B cell (primary cell): ENCODE measurements around the gene PDZD7. TPM values are rescaled to one million over a fixed set of nuclear protein-coding genes. Genes with fewer than 3 reads are reported as not detected.

Experiments used
- ATAC-seq: fragments of 200-7000 bp; cut with Tn5 transposase; one replicate; pipeline ENCODE4 v1.10.0; 2021; ENCODE audit warnings: low read depth, mild to moderate bottlenecking, moderate number of reproducible peaks, moderate library complexity
- CTCF ChIA-PET: fragments of 350-600 bp; sonication (Branson Sonifier 250); formaldehyde crosslinking; loops from one replicate; lab custom pipeline; 2021; ENCODE audit warnings: antibody characterized with exemption, inconsistent platforms; lab: Charles Lee
- POLR2A ChIA-PET: fragments of 350-600 bp; sonication (Branson Sonifier 250); formaldehyde crosslinking; loops from one replicate; lab custom pipeline; 2021; ENCODE audit warnings: antibody characterized with exemption; lab: Charles Lee
- DNase-seq: peaks from one replicate; pipeline ENCODE4 v3.0.0; 2013
- H2AFZ ChIP-seq: 2 replicates; pipeline ENCODE4 v1.6.1; 2012; ENCODE audit warnings: mild to moderate bottlenecking, low read depth, low read length; ENCODE audit not compliant: insufficient read depth, poor library complexity, severe bottlenecking
- H3K27ac ChIP-seq, 2 donors: 1 replicate in 1 of 2; 2 replicates in 1 of 2; pipeline ENCODE4 v1.5.1; 2012 to 2013; ENCODE audit warnings: low read length in 2 of 2, mild to moderate bottlenecking in 2 of 2, moderate library complexity in 1 of 2
- H3K27me3 ChIP-seq, 4 experiments: fragments of 200-600 bp in 1 of 4; sonication (generic) in 1 of 4; replicated peaks in 1 of 4; 1 replicate in 2 of 4; 2 replicates in 2 of 4; pipeline versions ENCODE4 v1.6.1 to v1.7.0; 2013 to 2016; ENCODE audit warnings: low read length in 3 of 4, mild to moderate bottlenecking in 2 of 4, mixed read lengths in 1 of 4, moderate library complexity in 1 of 4; ENCODE audit not compliant: insufficient read depth in 4 of 4, control insufficient read depth in 3 of 4; ENCODE audit errors: control extremely low read depth in 1 of 4
- H3K36me3 ChIP-seq, 2 experiments: replicated peaks in 1 of 2; 1 replicate in 1 of 2; 2 replicates in 1 of 2; pipeline versions ENCODE4 v1.6.1 to v1.7.1; 2013; ENCODE audit warnings: low read length in 1 of 2; ENCODE audit not compliant: insufficient read depth in 2 of 2, control insufficient read depth in 1 of 2; ENCODE audit errors: control extremely low read depth in 1 of 2, extremely low read depth in 1 of 2
- H3K4me1 ChIP-seq, 2 donors: fragments of 200-600 bp in 1 of 2; sonication (generic) in 1 of 2; 1 replicate in 1 of 2; 2 replicates in 1 of 2; pipeline versions ENCODE4 v1.5.1 to v1.6.1; 2013 to 2017; ENCODE audit warnings: low read length in 2 of 2; ENCODE audit not compliant: control insufficient read depth in 2 of 2, insufficient read depth in 2 of 2
- H3K4me2 ChIP-seq: replicated peaks from 2 replicates; pipeline ENCODE3; 2012; ENCODE audit warnings: mild to moderate bottlenecking, low read depth, low read length; ENCODE audit not compliant: poor library complexity, severe bottlenecking
- H3K4me3 ChIP-seq, 5 experiments: fragments of 200-600 bp in 1 of 5; sonication (generic) in 1 of 5; 1 replicate in 3 of 5; 2 replicates in 2 of 5; pipeline versions ENCODE4 v1.5.1 to v1.7.0; 2011 to 2016; ENCODE audit warnings: low read length in 4 of 5, mild to moderate bottlenecking in 4 of 5, low read depth in 2 of 5, control low read depth in 1 of 5, moderate library complexity in 1 of 5; ENCODE audit not compliant: insufficient read depth in 1 of 5; ENCODE audit errors: control extremely low read depth in 1 of 5, extremely low read depth in 1 of 5
- H3K79me2 ChIP-seq: fragments of 200-600 bp; sonication (generic); one replicate; pipeline ENCODE4 v1.6.0; 2016; ENCODE audit warnings: low read length; ENCODE audit not compliant: control insufficient read depth, insufficient read depth
- H3K9ac ChIP-seq: fragments of 200-600 bp; sonication (generic); 2 replicates; pipeline ENCODE4 v1.6.1; 2017; ENCODE audit warnings: mild to moderate bottlenecking, low read length, moderate library complexity
- H3K9me3 ChIP-seq, 3 donors: one replicate each; pipeline versions ENCODE4 v1.6.1 to v1.7.1; 2013; ENCODE audit warnings: low read length in 2 of 3; ENCODE audit not compliant: control insufficient read depth in 2 of 3, insufficient read depth in 1 of 3; ENCODE audit errors: control extremely low read depth in 1 of 3
- H4K20me1 ChIP-seq: 2 replicates; pipeline ENCODE4 v1.6.0; 2012; ENCODE audit warnings: mild to moderate bottlenecking, low read length; ENCODE audit not compliant: insufficient read depth, control insufficient read depth, poor library complexity, severe bottlenecking
- H3K27ac Mint-ChIP-seq: one replicate; pipeline ENCODE4 v1.8.0; 2021; ENCODE audit warnings: mixed read lengths
- H3K27me3 Mint-ChIP-seq: one replicate; pipeline ENCODE4 v1.8.0; 2021; ENCODE audit warnings: mixed read lengths
- H3K4me1 Mint-ChIP-seq: one replicate; pipeline ENCODE4 v1.8.0; 2021; ENCODE audit warnings: mixed read lengths
- H3K4me3 Mint-ChIP-seq: one replicate; pipeline ENCODE4 v1.8.0; 2021; ENCODE audit warnings: mixed read lengths
- H3K9me3 Mint-ChIP-seq: one replicate; pipeline ENCODE4 v1.8.0; 2022; ENCODE audit warnings: mixed read lengths; ENCODE audit not compliant: insufficient read depth
- CTCF ChIP-seq: fragments of 200-600 bp; IDR thresholded peaks from one replicate; pipeline ENCODE4 v1.8.0; 2022; ENCODE audit warnings: antibody characterized with exemption, mild to moderate bottlenecking
- EZH2 ChIP-seq: IDR thresholded peaks from 2 replicates; pipeline ENCODE4 v1.6.1; 2012; ENCODE audit warnings: borderline replicate concordance, low read depth, mild to moderate bottlenecking, moderate library complexity, low read length; ENCODE audit not compliant: insufficient read depth, poor library complexity, severe bottlenecking
- WGBS: methylation state at CpG from one replicate; pipeline ENCODE4 v1.1.5; 2013; ENCODE audit warnings: missing lambda C conversion rate; ENCODE audit not compliant: insufficient coverage; 5-methylcytosine and 5-hydroxymethylcytosine counted together
- intact Hi-C: fragments of 100-400 bp; cut with micrococcal nuclease; formaldehyde crosslinking; loops from one replicate; pipeline ENCODE4 v1.10.0; 2022
- polyA plus RNA-seq: library from polyadenylated mRNA; depleted of rRNA; stranded (reverse); fragments of >200 nt; gene quantifications from 2 replicates; pipeline ENCODE4 v1.2.3, GENCODE V29; 2012
- total RNA-seq, 2 donors: library from RNA; stranded (reverse); fragments of 120-200 nt in 1 of 2; gene quantifications; 1 replicate in 1 of 2; 2 replicates in 1 of 2; pipeline versions ENCODE4 v1.2.3 to v1.2.4, GENCODE V29; 2013 to 2022

PDZD7 gene
- total and polyA plus RNA-seq, 2 donors (not counting 1 experiment from before 2014, with no cell fraction given), result 0.64 to 0.69 TPM

GRCh38 chr10:101061624-101062231 lies 30.8 kb upstream of the PDZD7 start, which contains the start of gene KAZALD1:
KAZALD1 (plus strand) TSS chr10:101061989; CDS start chr10:101062593, 604 bp downstream.
- H3K4me3 Mint-ChIP-seq, result peak within 1 kb of the TSS; percentile 97
- Histone ChIP-seq H3K4me1 (peaks cover 43 to 51% of the 10 kb centered on the region in 2 donors), H3K9ac (peak within 1 kb of the TSS; percentile 86), H3K79me2 (no peaks in the 10 kb centered on the region), H3K36me3 (no peaks in the 10 kb centered on the region), H3K4me3 (peak within 1 kb of the TSS; percentile 93 to 100 (median 97)), H3K27ac (peak within 1 kb of the TSS; percentile 79 to 85), H2AFZ (peak within 1 kb of the TSS; percentile 95), H3K4me2 (peak within 1 kb of the TSS; percentile 72), H3K27me3 (peaks cover 0 to 44% (median 17%) of the 10 kb centered on the region in 4 experiments), H4K20me1 (peaks cover 5% of the 10 kb centered on the region), H3K9me3 (peaks cover 0 to 6% (median 0%) of the 10 kb centered on the region in 3 donors)
- no peaks in the 10 kb centered on the region for H3K9me3 Mint-ChIP-seq
- H3K27ac Mint-ChIP-seq, result peak within 1 kb of the TSS; percentile 94
- H3K27me3 Mint-ChIP-seq, result peaks cover 22% of the 10 kb centered on the region
- WGBS, result 25% methylated on average over 29 of the region's 31 CpGs
- CTCF ChIA-PET, result interaction anchor here (0.6 to 16.1 kb wide), 9 partner anchors 8 to 81 kb away, joined by 3 to 306 read pairs (median 8); partner anchors contain the start of genes PDZD7 and SFXN3
- no peak for DNase-seq
- intact Hi-C loops, result loop anchor here (2.0 to 10.0 kb wide), 4 partner anchors 63 to 996 kb away; partner anchors contain the start of gene ARMH3
- peaks cover 47% of the 10 kb centered on the region for H3K4me1 Mint-ChIP-seq
- POLR2A ChIA-PET, result interaction anchor here (0.6 to 3.8 kb wide), 6 partner anchors 9 to 712 kb away, joined by 3 to 20 read pairs (median 4); partner anchors contain the start of genes PDZD7 and SFXN3
- TF ChIP-seq EZH2 (no peak), CTCF (no peak)
- ATAC-seq, result peak; percentile 8
